HFF-Myc (cell line): Measurements from ENCODE around the gene ORC3.

Experiments used
- DNase-seq: peaks from one replicate; pipeline ENCODE4 v3.0.0-alpha.2; 2011; ENCODE audit warnings: low read depth; ENCODE audit errors: extremely low read depth
- H3K4me3 ChIP-seq: replicated peaks from 2 replicates; pipeline ENCODE4 v1.5.1; 2011; ENCODE audit warnings: low read depth, mild to moderate bottlenecking, control low read depth, low read length
- TF ChIP-seq, protein P1 (sequence below): IDR thresholded peaks from 2 replicates; pipeline ENCODE4 v1.5.1; 2012; ENCODE audit warnings: mild to moderate bottlenecking, low read depth, low read length, control low read depth; ENCODE audit errors: missing control alignments

Gene ORC3

DNA sequence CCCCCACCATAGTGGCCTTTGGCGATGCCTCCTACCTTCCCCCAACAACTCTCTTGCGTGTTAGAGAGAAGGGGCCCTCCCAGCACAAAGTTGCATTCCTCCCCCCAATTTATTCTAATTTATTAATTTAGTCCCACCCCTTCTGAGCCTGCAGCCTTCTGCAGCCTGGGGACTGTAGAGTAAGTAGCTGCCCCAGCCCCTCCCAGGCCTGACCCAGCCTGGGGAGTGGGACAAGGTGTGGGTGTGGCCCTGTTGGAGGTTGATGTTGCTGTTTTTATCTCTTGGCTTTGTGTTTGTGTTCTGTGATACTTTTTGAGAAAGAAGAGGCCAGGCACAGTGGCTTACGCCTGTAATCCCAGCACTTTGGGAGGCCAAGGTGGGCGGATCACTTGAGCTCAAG lies 49.4 kb downstream of the ORC3 start:
- H3K4me3 ChIP-seq, result no peak overlapping the region
- DNase-seq, result no peak
- TF ChIP-seq, protein P1, sequence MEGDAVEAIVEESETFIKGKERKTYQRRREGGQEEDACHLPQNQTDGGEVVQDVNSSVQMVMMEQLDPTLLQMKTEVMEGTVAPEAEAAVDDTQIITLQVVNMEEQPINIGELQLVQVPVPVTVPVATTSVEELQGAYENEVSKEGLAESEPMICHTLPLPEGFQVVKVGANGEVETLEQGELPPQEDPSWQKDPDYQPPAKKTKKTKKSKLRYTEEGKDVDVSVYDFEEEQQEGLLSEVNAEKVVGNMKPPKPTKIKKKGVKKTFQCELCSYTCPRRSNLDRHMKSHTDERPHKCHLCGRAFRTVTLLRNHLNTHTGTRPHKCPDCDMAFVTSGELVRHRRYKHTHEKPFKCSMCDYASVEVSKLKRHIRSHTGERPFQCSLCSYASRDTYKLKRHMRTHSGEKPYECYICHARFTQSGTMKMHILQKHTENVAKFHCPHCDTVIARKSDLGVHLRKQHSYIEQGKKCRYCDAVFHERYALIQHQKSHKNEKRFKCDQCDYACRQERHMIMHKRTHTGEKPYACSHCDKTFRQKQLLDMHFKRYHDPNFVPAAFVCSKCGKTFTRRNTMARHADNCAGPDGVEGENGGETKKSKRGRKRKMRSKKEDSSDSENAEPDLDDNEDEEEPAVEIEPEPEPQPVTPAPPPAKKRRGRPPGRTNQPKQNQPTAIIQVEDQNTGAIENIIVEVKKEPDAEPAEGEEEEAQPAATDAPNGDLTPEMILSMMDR, result no peak

DNA sequence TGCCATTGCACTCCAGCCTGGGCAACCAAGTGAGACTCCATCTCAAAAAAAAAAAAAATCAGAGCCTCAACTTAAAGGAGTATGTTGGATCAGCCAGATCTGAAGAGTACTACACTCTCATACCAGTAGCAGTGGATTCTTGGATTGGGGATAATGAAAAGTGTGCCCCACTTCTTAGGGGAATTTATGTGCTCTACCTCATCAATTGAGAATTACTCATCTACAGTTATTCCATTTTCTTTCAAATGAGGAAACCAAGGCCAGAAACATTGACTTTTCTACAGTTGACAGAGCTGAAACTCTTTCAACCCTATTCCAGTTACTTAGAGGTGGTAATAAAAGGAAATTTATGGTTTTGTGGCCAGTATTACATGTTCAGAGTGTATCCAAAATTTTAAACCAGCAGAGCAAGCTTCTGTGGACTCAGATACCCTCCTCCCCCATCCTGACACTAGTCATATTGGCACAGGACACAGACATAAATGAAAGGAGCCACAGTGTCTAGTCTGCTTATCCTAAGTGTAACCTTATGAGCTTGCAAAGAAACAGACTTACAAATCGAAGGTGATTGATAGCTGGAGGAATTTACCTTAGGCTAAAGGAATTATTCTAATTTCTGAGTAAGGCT lies 51.2 kb downstream of the ORC3 start:
- DNase-seq, result no peak
- TF ChIP-seq, protein P1, result no peak
- no peak overlapping the region for H3K4me3 ChIP-seq

DNA sequence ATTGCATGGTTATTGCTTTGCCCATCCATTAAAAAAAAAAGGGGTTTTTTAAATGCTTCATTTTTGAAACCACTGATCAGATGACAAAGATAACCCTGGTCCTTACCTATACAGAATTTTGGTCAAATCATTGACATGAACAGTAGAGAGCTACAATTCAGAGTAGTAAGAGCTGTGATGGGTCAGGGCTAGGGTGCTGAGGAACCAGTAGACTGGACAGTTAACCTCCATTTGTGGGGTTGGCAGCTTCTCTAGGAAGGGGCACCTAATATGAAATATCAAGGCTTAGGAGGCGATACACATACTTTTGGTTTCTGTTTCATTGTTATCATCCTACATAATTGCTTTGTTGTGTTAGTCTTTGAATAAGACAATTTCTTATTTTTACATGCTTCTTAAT lies 55.1 kb downstream of the ORC3 start:
- no peak for DNase-seq
- TF ChIP-seq, protein P1, result no peak
- H3K4me3 ChIP-seq, result no peak overlapping the region

DNA sequence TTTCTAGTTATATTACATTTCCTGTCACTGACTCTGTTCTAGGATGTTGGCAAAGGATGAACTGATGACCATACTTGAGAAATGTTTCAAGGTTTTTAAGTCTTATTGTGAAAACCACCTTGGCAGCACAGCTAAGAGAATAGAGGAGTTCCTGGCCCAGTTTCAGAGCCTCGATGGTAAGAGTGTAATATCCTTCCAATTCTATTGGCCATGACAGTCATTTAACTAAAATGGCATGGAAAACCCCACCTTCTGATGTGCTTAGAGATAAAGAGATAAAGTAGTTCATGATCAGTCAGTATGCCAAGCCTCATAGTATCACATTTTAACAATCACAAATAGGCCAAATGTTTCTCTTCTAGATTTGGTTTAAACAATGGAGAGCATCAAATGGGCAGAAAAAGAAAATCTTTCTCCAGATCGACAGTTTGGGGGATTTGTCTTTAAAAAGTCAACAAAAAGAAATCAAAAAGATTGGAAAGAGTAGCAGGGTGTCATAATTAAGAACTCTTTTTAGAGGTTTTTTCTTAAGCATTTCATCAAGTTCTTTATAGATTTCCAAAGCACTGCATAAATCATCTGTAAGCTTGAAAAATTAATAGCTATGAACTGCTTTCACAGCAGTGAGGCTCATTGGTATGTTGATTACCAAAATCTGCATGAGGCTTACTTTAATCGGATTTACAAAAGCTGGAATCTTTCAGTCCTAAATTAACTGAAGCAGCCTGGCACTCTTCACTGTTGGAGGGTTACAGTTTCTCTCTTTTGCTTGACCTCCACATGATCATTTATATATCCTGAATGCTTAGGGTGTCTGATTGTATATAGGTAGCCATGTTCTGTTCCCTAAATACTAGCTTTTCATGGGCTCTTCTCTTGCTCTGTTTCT lies 63.4 kb downstream of the ORC3 start:
- H3K4me3 ChIP-seq, result no peak overlapping the region
- TF ChIP-seq, protein P1, result no peak
- no peak for DNase-seq

DNA sequence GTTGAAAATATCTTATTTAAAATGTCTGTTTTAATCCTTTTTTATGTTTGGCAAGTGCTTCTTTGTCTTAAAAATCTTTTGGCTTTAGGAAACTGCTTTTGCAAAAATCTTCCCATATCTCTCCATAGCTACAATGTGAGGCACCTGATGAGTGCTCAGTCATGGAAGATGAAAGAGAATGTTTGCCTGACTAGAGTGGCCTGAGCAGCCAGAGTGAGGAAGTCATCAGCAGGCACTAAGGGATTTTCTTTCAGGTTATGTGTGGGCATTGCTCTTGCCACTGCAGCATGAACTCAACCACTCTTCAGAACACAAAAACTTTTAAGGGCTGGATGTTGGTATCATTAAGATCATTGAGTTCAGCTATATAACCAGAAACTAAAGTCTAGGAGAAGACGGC lies 64.2 kb downstream of the ORC3 start:
- H3K4me3 ChIP-seq, result no peak overlapping the region
- no peak for DNase-seq
- TF ChIP-seq, protein P1, result no peak

DNA sequence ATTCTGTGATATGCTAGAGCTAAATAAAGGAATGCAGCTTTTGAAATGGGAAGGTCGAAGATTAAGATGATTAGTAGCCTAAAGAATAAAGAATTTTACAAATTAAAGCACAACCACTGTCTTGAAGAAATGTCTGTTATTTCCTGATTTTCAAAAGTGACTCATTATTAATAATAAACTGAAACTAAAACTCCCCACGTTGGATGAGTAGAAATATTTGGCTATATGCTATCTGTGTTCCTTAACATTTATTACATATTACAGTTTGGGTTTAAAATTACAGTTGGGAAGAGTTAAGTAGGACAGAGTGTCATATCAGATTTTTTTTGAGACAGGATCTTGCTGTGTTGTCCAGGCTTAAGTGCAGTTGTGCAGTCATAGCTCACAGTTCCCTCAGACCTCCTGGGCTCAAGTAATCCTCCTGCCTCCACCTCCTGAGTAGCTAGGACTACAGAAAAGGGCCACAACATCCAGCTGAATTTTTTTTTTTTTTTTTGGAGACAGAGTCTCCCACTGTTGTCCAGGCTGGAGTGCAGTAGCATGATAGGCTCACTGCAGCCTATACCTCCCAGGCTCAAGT lies 65.0 kb downstream of the ORC3 start:
- H3K4me3 ChIP-seq, result no peak overlapping the region
- TF ChIP-seq, protein P1, result no peak
- no peak for DNase-seq
